ENCODE data around the gene STRBP.

Gene STRBP

GRCh38 chr9:123093141-123093540 is 175.2 kb downstream of the STRBP start:
- no peak overlapping the region for H3K4me3 ChIP-seq
- no peak for DNase-seq (ENCODE audit: low spot score)
- no peak for TF ChIP-seq CTCF (IDR thresholded peaks at IDR 0.05)
- no peak overlapping the region for H3K27ac ChIP-seq

- Histone ChIP-seq H3K4me3 (no peak overlapping the region), H3K27ac (no peak overlapping the region)
- no peak for DNase-seq (ENCODE audit: low spot score)
- no peak for TF ChIP-seq CTCF (IDR thresholded peaks at IDR 0.05)
Observed at GRCh38 chr9:123091459-123091858, 176.9 kb downstream of the STRBP start.

- no peak for TF ChIP-seq CTCF (IDR thresholded peaks at IDR 0.05)
- no peak overlapping the region for H3K27ac ChIP-seq
- H3K4me3 ChIP-seq: no peak overlapping the region
- DNase-seq (ENCODE audit: low spot score): no peak
Observed at GRCh38 chr9:123090956-123091355, 177.4 kb downstream of the STRBP start.

GRCh38 chr9:123090198-123090896 is 178.0 kb downstream of the STRBP start:
- no peak for TF ChIP-seq CTCF (IDR thresholded peaks at IDR 0.05)
- Histone ChIP-seq H3K27ac (peak overlapping the region in 1 of 2 donors; percentile 33), H3K4me3 (no peak overlapping the region)
- DNase-seq (ENCODE audit: low spot score): no peak

- H3K27ac ChIP-seq: peak overlapping the region in 1 of 2 donors; percentile 33
- TF ChIP-seq CTCF (IDR thresholded peaks at IDR 0.05): no peak
- H3K4me3 ChIP-seq: no peak overlapping the region
- no peak for DNase-seq (ENCODE audit: low spot score)
Observed at GRCh38 chr9:123089790-123090189, 178.6 kb downstream of the STRBP start.

GRCh38 chr9:123089040-123089439 is 179.3 kb downstream of the STRBP start:
- H3K27ac ChIP-seq: no peak overlapping the region
- H3K4me3 ChIP-seq: no peak overlapping the region
- TF ChIP-seq CTCF (IDR thresholded peaks at IDR 0.05): no peak
- DNase-seq (ENCODE audit: low spot score): no peak

GRCh38 chr9:123087359-123087888 is 181.0 kb downstream of the STRBP start:
- Histone ChIP-seq H3K4me3 (no peak overlapping the region), H3K27ac (no peak overlapping the region)
- DNase-seq (ENCODE audit: low spot score): no peak
- TF ChIP-seq CTCF (IDR thresholded peaks at IDR 0.05): no peak
